GM23338 (cell line): ENCODE data around the gene GPR153.

Experiments
- CTCF ChIP-seq, 2 experiments: fragments of 200-600 bp in 1 of 2; sonication (generic) in 1 of 2; conservative IDR thresholded peaks; 2 replicates each; pipeline versions ENCODE4 v1.5.1 to v1.6.1; 2016 to 2017; ENCODE audit warnings: antibody characterized with exemption in 2 of 2, low read depth in 2 of 2, mild to moderate bottlenecking in 2 of 2, moderate library complexity in 1 of 2
- EZH2 ChIP-seq: fragments of 200-600 bp; sonication (generic); IDR thresholded peaks from one replicate; pipeline ENCODE4 v1.8.0; 2017; ENCODE audit warnings: antibody characterized with exemption, mild to moderate bottlenecking, low read depth; ENCODE audit not compliant: unreplicated experiment

- no peak for TF ChIP-seq CTCF (conservative IDR thresholded peaks at IDR 0.05; ENCODE audit: low read depth in 2 of 2)
- no peak for TF ChIP-seq EZH2
These were observed 53.6 kb downstream of the GPR153 start for GRCh38 chr1:6207075-6207885.
